Measurements from ENCODE around the gene RBM39. TPM values are rescaled to one million over a fixed set of nuclear protein-coding genes. Genes with fewer than 3 reads are reported as not detected.

Gene RBM39
- total RNA-seq, 1 experiment from 2014 or later: 258 TPM

DNA sequence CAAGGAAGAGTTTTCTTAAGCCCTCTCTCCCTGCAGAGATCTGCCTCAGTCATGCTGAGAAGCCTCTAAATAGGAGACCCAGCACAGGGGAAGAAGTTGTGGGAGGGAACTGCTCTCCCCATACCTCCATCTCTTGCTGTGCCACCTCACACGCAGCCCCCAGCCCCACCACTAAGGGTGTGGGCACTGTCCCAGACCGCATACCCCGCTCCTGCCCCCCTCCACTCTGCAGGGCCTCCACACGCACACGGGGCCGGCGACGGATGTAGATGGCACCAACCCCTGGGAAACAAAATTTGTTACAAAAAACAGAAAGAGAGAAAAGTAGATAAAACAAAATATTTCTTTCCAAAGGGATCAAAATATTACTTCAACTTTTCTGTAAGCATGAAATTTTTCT lies 67.1 kb downstream of the RBM39 start:
- DNase-seq (ENCODE audit: low spot score): no peak

DNA sequence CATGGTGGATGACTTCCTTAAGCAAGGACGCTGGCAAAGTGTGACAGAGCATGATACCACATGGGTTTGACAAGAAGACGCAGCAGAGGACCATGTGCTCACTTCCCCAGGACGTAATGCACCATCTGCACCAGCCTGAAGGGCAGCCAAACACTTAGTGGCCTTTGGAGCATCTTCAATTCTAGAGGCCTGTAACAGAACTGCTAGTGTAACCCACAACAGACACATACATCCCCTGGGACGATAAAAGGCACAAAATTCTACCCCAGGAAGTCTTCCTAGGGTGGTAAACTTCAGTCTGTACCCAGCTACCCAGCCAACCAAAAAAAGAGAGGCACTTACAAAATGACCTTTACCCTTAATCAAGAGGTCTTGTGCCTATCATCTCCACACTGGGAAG lies 68.2 kb downstream of the RBM39 start:
- no peak for DNase-seq (ENCODE audit: low spot score)

DNA sequence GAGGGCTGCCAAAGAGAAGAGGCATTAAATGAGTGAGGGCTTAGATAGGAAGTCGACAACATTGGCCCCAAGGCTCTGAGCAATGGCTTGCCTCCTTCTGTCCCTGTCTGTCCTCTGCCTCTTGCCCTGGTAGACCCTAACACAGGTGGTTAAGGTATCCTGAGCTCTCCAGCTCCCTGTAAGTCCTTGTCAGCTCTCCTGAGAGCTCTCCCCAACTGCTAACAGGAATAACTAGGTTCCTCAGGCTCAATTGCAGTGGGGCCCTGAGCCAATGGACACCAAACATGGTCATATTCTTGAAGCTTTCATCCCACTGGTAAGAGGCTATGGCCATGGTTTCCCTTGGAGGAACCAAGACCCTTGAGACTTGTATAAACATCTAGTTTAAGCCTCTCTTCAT lies 72.4 kb downstream of the RBM39 start:
- no peak for DNase-seq (ENCODE audit: low spot score)

DNA sequence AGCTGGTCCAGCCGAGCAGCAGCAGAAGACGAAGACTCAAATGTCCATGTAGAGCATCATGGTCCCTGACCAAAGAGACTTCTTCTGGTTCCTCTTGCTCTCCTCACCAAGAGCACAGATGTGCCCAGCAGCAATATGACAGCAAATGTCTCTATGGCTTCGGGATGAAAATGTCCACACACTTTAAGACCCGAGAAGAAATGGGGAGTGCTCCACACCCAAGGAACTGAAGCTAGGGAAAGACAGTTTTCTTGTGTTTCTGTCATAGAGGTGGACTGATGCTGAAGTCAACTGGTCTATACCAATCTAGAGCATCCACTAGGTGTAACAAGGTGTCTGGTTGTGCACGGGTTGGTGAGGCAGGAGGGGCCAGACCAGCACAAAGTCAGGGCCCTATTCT lies 72.8 kb downstream of the RBM39 start:
- no peak for DNase-seq (ENCODE audit: low spot score)

DNA sequence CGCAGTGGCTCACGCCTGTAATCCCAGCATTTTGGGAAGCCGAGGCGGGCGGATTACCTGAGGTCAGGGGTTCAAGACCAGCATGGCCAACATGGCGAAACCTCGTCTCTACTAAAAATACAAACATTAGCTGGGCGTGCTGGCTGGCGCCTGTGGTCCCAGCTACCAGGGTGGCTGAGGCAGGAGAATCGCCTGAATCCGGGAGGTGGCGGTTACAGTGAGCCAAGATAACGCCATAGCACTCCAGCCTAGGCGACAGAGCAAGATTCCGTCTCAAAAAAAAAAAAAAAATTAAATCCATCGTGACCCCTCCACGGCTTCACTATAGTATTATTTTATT lies 76.1 kb downstream of the RBM39 start:
- no peak for DNase-seq (ENCODE audit: low spot score)

DNA sequence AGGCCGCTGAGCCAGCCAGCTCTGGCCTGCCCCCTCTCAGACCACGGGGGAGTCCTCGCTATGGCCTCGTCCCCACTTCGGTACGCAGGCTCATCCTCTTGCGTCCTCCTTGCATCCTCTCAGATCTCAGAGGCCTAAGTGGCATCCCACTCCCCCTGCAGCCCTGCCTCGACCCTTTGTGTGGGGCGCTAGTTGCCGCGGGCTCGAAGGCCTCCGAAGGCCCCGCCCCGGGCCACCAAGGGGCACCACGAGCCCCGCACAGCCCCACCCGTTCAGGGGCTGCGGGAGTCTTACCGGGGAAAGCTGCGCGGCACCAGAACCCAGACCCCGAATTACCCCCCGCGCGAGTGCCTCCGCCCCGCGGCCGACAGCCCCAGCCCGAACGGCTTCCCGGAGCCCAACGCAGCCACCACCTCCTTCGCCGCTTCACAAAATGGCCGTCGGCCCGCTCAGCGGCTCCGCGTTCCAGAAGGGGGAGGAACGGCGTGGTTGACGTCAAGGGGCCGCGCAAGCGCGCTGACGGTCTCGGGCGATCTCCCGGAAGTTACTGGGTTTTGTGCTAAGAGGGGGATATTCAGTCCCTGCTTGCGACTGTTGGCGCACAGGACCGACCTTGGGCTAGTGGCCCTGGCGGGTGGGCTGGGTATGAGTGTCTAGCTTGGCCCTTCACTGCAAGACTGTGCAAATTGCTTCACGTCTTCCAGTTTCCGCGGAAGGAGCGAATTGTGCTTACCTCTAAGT lies 77.4 kb downstream of the RBM39 start, which contains the start of the genes CPNE1 and RBM12:
TSS of gene CPNE1 (minus strand) at position 435 of the 741 bp plus-strand sequence. CDS start 31,977 bp downstream, outside the sequence.
TSS of gene RBM12 (minus strand) at position 435 of the 741 bp plus-strand sequence. CDS start 9,578 bp downstream, outside the sequence.
- DNase-seq (ENCODE audit: low spot score): peak; percentile 91

DNA sequence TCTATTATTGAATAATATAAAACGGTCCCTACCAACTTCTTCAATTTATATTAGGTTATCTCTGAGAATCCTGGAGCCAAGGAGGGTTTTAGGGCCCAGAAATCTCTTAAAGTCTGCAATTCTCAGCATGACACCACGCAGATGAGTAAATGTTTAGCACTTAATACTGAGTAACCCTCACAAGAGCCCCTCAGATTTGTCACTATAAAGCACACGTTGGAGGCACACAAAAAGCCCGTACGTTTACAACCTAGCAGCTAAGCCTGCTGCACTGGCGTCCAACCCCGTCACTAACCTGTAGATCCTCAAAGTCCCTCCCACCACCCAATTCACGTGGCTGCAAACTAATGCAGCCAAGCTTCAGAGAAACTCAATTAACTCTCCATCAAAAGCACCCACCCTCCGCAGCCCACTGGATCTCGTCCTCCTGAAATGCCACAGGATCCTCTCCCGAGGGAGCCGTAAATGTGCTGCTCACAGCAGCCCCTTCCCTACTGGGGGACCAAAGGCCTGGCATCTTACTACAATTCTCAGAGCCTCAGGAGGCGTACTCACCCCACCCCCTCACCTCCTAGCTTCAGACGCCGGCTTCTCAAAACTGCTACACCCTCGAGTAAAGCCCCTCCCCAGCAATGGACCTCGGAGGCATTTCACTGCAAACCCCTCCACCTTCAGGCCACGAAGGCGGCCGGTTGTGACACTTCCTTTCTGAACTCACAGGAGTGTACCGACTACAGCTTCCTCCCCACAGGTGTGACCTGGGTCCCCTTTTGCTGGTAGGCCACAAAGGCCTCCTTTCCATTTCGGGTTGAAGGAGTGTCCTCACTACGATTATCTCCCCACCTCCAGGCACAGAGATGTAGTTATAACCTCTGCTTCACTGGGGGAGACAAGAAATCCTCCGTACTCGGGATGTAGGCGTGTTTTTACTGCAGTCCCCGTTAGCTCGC lies 78.3 kb downstream of the RBM39 start:
- DNase-seq (ENCODE audit: low spot score): peak; percentile 38

DNA sequence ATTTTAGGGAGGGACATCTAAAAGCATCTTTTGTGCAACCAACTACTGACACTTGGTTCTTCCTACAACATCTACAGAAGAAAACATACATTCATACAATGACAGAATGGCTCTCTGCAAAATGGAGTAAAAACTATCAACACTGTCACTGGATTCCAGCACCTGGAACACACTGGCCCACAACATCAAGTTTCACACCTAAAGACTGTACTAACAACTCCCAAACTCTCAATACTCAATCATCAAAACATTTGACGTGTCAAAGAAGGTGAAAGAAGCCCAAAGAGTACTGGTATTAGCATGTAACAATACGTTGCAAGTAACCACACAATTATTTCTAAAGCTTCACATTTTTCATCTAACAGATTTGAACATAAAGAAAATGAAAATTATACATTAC lies 79.5 kb downstream of the RBM39 start:
- DNase-seq (ENCODE audit: low spot score): no peak

DNA sequence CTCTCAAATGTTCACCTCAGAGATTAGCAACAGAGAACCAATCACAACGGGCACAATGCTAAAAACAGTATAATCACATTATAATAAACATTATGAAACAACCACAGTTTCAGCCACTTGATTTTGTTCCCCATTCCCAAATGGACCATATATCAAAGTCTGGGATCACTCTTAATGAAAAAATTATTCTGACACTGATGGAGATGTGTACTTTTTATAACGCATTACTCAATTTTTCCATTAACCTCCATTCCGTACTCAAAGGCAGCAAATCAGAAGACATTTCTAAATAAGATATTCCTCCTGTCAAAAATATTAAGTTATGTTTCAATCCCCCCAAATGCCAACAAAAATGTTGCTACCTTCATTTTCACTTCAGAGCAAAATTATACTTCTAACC lies 80.2 kb downstream of the RBM39 start:
- DNase-seq (ENCODE audit: low spot score): no peak

DNA sequence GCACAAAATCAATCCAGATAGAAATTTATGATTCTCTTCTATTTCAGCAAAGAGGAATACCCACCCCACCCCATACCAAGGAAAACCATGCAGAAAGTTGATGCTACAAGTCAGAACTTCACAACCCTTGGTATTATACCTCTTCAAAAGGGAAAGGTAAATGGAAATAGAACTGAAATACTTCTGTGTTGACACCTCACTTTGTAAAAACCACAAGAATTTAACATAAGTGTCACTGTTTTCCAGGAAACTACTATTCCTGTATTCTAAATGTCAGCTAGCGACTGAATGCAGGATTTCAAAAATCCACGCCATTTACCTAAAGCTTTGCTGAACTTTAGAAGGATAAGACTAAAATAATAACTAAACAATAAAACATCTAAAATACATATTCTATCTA lies 81.0 kb downstream of the RBM39 start:
- peak; percentile 38 for DNase-seq (ENCODE audit: low spot score)

DNA sequence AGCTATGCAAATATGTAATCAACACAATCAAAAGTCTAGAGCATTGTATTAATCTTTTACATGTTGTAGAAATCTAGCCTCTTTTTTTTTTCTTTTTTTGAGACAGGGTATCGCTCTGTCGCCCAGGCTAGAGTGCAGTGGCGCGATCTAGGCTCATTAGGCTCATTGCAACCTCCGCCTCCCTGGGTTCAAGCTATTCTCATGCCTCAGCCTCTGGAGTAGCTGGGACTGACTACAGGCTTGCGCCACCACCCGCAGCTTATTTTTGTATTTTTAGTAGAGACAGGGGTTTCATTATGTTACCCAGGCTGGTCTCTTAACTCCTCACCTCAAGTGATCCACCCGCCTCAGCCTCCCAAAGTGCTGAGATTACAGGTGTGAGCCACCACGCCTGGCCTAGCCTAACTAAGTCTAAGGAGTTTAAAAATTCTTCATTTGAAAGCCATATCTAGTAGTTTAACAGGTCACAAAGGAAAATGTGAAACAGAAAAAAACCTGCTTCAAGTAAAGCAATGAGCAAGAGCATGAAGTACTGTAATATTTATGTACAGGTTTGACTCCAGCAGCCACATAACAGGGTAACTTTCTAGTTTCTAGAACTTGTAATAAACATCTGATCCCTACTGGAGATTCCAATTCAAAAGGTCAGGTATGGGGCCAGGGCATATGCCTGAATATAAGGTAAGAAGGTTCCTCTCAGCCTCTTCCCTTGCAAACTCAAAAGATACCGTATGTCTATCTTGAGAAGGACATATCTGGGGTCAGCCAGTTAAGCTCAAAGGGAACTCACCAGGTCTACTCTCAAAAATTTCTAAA lies 81.7 kb downstream of the RBM39 start:
- DNase-seq (ENCODE audit: low spot score): no peak

DNA sequence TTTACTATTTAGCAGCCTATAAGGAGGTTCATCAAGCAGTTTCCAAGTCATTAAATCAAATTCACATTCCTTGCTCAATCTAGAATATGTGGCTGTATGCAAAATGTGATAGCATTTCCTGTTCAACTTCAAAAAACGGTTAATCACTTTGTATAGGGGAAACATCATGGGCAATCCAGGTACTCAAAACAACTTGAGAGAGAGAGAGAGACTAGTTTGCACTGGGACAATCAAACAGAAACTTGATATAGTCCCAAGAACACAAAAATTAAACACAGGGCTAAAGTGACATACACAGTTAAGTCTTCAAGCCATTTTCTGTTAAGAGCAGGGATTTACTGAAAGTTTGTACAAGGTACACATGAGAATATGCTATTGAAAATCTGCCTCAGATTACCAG lies 84.8 kb downstream of the RBM39 start:
- no peak for DNase-seq (ENCODE audit: low spot score)

DNA sequence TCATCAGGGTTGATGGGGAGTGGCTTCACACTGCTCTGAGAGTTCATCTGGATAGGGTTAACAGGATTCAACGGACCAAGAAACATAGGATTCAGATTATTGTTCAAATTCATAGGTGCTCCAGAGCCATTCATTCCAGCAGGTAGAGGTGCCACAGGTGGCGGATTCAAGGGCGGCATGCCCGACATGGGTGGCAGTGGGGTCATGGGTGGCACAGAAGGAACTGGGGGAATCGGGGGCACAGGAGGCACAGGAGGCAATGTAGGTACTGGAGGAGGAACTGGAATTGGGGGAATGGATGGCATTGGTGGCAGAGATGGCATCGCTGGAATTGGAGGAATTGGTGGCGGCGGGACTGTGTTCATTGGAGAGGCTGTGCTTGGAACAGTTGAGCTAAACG lies 87.6 kb downstream of the RBM39 start:
- DNase-seq (ENCODE audit: low spot score): no peak

DNA sequence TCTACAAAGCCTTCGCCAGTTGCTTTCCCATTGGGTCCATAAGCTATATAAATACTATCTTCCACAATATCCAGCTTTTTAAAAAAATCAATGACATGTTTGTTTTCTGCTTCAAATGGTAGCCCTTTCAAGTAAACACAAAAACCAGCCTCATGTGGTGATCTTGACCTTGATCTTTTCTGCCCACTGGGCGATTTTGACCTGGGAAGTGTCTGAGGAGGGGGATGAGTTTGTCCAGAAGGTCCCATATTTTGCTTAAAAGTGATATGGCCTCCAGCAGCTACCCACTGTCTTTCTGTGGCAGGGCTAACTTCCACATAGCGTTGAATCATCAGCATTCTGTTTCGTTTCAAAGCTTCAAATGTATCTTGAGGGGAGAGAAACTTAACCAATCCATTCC lies 88.2 kb downstream of the RBM39 start:
- DNase-seq (ENCODE audit: low spot score): no peak

Other genes with a start within 250 kb of the RBM39 start
- not detected in 2 replicates for gene C20orf173, start 212.6 kb downstream of the RBM39 start, total RNA-seq (2014; rRNA removed; shearing (Covaris generic))
- gene ERGIC3, start 200.2 kb downstream of the RBM39 start, total RNA-seq (2014; rRNA removed; shearing (Covaris generic)): 258 TPM in 2 replicates
- 1.5 and 7.1 TPM in 2 replicates for gene SPAG4, start 126.4 kb downstream of the RBM39 start, total RNA-seq (2014; rRNA removed; shearing (Covaris generic))
- 194 and 195 TPM in 2 replicates for gene CPNE1, start 77.4 kb downstream of the RBM39 start, total RNA-seq (2014; rRNA removed; shearing (Covaris generic))
- gene RBM12, start 77.4 kb downstream of the RBM39 start, total RNA-seq (2014; rRNA removed; shearing (Covaris generic)): 50.9 and 51.3 TPM in 2 replicates
- gene NFS1, start 42.9 kb downstream of the RBM39 start, total RNA-seq (2014; rRNA removed; shearing (Covaris generic)): 36.7 and 48.0 TPM in 2 replicates
- gene ROMO1, start 42.9 kb downstream of the RBM39 start, total RNA-seq (2014; rRNA removed; shearing (Covaris generic)): 301 and 351 TPM in 2 replicates
- gene PHF20, start 29.8 kb upstream of the RBM39 start, total RNA-seq (2014; rRNA removed; shearing (Covaris generic)): 21.9 and 28.9 TPM in 2 replicates
- gene SCAND1, start 212.2 kb upstream of the RBM39 start, total RNA-seq (2014; rRNA removed; shearing (Covaris generic)): 123 and 140 TPM in 2 replicates
- 5.8 and 12.4 TPM in 2 replicates for gene CNBD2, start 226.3 kb upstream of the RBM39 start, total RNA-seq (2014; rRNA removed; shearing (Covaris generic))